Measurements from ENCODE around the gene ATP8B2.
"Not testable (repeated sequence)": the region's sequence is repeated elsewhere in the genome, so short reads cannot be mapped to it uniquely, and the experiment has no call there.

Gene ATP8B2

GRCh38 chr1:154325583-154326545 is 539 bp downstream of the ATP8B2 start:
- no peak for DNase-seq

GRCh38 chr1:154326546-154327465 is 1.5 kb downstream of the ATP8B2 start:
- DNase-seq: no peak

GRCh38 chr1:154327466-154328317 is 2.4 kb downstream of the ATP8B2 start:
- no peak for DNase-seq

DNA sequence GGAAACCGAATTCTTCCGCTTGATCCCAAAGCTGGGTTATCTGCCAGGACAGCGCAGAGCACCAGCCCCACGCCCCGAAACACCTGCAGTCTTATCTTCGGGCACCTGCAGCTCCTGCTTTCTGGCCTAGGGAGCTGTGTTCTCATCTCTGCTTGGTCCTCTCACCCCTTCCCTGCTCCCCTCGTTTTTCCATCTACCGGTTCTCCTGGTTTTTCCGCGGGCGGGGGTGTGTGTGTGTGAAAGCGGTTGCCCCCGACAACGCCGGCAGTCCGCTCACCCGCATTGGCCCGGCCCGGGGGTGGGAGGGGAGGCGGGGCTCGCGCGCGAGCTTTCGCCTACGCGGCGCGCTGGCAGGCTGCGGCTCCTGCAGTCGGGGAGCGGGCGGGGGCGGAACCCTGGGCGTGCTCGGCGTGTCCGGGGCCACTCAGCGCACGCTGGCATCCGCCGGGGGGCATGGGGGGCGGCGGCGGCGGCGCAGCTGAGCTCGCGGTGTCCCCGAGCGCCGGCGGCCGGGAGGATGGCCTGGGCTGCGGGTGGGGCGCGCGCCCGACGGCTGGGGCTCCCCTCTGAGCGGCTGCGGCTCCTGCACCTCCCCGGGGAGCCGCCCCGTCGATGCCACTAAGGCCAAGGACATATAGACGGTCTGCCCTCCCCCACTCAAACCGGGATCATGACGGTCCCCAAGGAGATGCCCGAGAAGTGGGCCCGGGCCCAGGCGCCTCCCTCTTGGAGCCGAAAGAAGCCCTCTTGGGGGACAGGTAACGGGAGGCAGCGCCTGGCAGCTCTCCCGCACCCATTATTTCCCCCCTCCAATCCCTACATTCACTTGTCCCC is 3.2 kb downstream of the ATP8B2 start:
- DNase-seq: peak; percentile 39 to 80

DNA sequence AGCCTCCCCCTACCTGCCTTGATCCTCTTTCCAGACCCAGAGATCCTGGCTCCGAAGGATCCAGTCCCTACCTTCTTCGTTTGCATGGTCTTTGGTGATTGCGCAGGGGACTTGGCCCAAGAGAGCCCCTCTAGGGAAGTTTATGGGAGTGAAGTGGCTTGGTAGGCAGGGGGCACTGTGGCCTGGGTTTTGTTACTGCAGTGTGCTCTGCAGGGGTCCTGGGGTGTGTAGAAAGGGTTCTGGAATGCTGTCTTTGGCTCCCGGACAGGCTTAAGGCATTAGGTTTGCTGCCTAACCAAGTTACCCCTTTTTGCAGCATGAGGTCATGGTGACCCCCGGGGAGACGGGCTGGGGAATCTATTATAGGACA is 3.8 kb downstream of the ATP8B2 start:
- DNase-seq: no peak

GRCh38 chr1:154329551-154330131 is 4.3 kb downstream of the ATP8B2 start:
- DNase-seq: no peak

DNA sequence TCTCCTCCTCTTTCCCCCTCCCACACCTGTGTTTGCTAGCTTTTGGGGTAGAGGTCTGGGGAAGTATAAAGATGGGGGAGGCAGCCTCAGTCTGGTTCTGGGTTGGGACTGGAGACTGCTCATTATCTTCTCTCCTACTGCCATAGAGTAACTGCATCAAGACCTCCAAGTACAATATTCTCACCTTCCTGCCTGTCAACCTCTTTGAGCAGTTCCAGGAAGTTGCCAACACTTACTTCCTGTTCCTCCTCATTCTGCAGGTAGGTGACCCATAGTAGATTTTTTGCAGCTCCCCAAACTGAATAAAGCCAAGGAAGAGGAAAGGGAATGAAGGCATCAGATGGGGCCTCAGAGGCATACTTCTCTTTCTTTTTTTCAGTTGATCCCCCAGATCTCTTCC is 5.3 kb downstream of the ATP8B2 start:
- DNase-seq: no peak

DNA sequence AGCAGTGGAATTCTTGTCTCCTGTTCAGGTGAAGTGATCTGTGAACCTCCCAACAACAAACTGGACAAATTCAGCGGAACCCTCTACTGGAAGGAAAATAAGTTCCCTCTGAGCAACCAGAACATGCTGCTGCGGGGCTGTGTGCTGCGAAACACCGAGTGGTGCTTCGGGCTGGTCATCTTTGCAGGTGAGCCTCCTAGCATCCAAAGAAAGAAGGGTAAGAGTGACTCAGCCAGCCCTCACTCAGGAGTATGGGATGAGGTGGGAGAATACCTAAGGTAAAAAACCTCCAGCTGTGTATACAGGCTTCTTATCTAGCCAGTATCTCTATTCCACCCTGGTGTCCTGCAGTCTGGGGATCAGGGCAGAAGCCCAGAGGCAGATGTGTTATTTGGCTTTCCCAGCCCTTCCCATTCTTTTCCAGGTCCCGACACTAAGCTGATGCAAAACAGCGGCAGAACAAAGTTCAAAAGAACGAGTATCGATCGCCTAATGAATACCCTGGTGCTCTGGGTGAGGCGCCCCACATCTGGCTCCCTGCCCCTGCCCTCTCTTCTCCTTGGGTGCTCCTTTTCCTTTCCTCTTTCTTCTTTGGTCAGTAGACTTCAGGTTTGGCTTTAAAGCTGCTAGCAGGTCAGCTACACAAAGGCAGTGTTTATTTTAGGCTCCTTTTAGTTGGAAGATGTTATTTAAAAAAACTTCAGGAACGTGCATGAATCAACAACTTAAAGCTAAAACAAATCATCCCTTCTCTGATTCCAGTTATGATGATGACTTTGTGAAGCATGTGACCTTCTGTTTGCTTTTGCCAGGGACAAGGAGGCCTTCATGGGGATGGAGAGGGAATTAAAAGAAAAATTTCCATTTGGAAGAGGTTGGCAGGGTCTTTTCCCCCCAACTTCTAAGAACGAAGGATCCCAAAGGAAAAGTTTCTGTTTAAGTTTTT is 9.0 kb downstream of the ATP8B2 start:
- DNase-seq: no peak

- peak; percentile 80 to 90 for DNase-seq
Observed at GRCh38 chr1:154335025-154335714, 9.8 kb downstream of the ATP8B2 start.

DNA sequence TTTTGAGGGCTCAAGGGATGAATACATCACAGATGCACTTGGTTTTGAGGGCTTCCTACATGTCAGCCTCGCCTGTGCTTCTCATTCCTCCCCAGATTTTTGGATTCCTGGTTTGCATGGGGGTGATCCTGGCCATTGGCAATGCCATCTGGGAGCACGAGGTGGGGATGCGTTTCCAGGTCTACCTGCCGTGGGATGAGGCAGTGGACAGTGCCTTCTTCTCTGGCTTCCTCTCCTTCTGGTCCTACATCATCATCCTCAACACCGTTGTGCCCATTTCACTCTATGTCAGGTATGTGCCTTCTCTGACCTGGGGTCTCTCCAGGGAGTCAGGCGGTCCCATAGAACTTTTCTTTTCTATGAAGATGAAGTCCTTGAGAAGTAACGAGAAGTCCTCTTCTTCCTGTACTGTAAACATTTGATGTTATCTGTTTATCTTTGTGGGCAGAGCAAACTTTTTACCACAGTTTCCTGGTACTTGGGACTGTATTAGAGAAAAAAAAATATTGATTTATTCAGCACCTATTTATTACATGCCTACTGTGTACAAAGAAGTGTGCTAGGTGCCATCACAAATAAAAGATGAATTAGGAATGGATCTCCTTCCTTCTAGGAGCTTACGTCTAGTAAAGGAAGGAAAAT is 12.0 kb downstream of the ATP8B2 start:
- DNase-seq: no peak

DNA sequence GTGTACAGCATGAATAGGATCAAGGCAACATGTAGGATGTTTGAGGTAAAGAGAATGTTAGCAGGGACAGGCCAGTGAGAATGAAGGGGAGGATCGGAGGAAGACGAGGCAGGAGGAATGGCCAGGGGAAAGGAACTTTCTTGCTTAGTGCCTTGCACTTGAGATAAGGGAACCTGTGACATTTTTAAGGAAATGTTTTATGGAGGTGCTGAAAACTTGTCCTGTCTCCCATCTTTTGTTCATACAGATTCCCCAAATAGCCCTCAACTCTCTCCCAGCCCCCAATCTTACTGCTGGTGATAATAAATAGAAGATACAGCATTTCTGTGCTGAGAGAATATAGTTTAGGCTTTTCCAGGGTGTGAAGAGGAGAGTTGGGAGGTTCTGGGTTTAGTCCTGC is 13.6 kb downstream of the ATP8B2 start:
- no peak for DNase-seq

GRCh38 chr1:154341366-154341765 is 16.0 kb downstream of the ATP8B2 start:
- not testable (repeated sequence) for DNase-seq

DNA sequence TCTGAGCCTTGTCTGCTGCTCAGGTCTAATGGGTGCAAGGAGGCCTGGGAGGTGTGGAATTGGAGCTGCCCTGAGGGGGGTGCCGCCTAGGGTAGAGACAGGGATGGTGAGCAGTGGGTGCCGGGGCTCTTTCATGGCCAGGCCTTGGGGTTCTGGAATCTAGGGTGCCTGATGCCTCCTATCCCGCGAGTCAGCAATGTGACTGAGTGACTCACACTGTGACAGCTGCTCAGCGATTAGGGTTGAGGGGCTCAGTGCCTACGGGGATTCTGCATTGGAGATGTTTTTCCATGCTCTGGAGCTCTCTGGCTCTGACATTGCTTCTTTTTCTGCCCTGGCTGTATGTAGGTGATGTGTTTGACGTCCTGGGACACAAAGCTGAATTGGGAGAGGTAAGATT is 16.8 kb downstream of the ATP8B2 start:
- DNase-seq: no peak

DNA sequence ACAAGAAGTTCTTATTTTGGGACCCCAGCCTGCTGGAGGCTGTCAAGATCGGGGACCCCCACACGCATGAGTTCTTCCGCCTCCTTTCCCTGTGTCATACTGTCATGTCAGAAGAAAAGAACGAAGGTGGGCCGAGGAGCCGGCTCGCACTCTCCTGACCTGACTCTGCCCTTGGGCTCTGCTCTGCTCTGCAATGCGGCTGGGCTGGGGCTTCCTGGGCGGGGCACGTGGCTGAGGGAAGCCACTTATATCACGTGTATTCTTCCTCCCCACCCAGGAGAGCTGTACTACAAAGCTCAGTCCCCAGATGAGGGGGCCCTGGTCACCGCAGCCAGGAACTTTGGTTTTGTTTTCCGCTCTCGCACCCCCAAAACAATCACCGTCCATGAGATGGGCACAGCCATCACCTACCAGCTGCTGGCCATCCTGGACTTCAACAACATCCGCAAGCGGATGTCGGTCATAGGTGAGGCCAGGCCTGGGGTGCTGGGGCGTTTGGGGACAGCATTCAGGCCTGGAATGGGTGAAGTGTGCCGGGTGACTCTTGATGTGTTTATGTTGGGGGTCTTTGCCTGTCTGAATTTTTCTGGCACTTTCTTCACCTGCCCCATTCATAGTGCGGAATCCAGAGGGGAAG is 17.6 kb downstream of the ATP8B2 start:
- no peak for DNase-seq

GRCh38 chr1:154344977-154345837 is 19.9 kb downstream of the ATP8B2 start:
- peak in 1 of 2 experiments; percentile 24 for DNase-seq

- DNase-seq: no peak
Observed at GRCh38 chr1:154346276-154346917, 21.1 kb downstream of the ATP8B2 start.

DNA sequence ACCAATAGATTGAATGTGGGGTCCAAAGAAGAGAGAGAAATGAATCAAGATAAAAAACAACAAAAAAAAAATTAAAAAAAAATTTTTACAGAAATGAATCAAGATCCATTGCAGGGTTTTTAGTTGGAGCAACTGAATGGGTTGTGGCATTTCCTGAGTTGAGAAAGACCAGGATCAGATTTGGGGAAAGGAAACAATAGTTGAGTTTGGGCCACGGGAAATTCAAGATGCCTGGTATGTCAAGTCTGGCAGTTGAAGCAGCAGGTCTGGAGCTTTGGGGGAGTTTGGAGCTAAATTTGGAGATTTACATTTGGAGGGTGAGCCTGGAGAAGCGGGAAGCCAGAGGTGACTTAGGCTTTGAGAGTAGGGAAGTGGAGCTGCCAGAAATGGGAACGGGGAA is 22.6 kb downstream of the ATP8B2 start:
- DNase-seq: no peak
